Germinal center (tissue), 1 donor: ENCODE data around the gene ACP3.

Experiments
- DNase-seq: peaks from one replicate; pipeline ENCODE4 v3.0.0; 2012; ENCODE audit warnings: mixed read lengths, low spot score

Gene ACP3

GRCh38 chr3:132407025-132407424 is 89.8 kb downstream of the ACP3 start:
- peak; percentile 27 for DNase-seq
